Activated T-cell treated with anti-CD3 and anti-CD28 coated beads for 1 hour (primary cell): Measurements from ENCODE around the gene SCGB3A2.
"Not testable (repeated sequence)": the region's sequence is repeated elsewhere in the genome, so short reads cannot be mapped to it uniquely, and the experiment has no call there.

Source experiments
- DNase-seq: peaks from one replicate; pipeline ENCODE4 v3.0.0-alpha.2; 2020; ENCODE audit warnings: low read depth

Gene SCGB3A2

GRCh38 chr5:147863454-147864158 is 14.9 kb upstream of the SCGB3A2 start:
- DNase-seq = no peak

- no peak for DNase-seq
These were observed 9.4 kb upstream of the SCGB3A2 start for GRCh38 chr5:147869112-147869511.

DNA sequence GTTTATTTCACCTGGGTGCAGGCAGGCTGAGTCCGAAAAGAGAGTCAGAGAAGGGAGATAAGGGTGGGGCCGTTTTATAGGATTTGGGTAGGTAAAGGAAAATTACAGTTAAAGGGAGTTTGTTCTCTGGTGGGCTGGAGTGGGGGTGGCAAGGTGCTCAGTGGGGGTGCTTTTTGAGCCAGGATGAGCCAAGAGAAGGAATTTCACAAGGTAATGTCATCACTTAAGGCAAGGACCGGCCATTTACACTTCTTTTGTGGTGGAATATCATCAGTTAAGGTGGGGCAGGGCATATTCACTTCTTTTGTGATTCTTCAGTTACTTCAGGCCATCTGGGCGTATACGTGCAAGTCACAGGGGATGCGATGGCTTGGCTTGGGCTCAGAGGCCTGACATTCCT is 8.6 kb upstream of the SCGB3A2 start:
- not testable (repeated sequence) for DNase-seq

GRCh38 chr5:147871980-147872549 is 6.4 kb upstream of the SCGB3A2 start:
- not testable (repeated sequence) for DNase-seq

DNA sequence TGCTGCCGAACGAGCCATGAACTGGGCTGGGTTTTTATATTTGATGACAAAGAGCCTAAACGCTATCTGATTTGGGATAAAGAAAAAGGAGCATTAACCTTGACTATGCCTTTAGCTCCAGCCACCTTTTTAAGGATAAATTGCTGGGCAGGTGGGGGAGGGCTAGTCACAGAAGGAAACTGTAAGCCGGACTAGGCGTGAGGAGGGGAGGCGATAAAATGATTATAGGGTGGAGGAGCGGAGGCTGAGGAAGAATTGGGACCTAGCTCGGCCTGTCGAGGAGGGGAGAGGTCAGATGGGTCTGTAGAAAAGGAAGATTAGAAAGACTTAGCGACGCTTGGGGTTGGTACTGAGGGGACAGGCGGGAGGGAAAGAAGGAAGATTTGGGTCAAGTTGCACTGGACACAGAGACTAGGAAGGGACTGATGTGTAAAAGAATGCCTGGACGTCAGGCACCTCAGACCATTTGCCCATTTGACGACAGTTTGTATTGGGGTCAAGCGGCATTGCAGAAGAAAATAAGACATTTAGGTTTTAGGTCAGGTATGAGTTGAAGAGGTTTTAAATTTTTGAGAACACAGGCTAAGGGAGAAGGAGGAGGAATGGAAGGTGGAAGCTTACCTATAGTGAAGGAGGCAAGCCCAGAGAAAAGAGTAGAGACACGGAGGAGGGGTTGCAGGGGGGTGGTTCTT is 5.6 kb upstream of the SCGB3A2 start:
- not testable (repeated sequence) for DNase-seq

GRCh38 chr5:147874118-147874875 is 4.2 kb upstream of the SCGB3A2 start:
- not testable (repeated sequence) for DNase-seq

- DNase-seq = no peak
These were observed 3.6 kb upstream of the SCGB3A2 start for GRCh38 chr5:147874910-147875367.

GRCh38 chr5:147876141-147876540 is 2.4 kb upstream of the SCGB3A2 start:
- DNase-seq = no peak

- no peak for DNase-seq
These were observed 1.9 kb upstream of the SCGB3A2 start for GRCh38 chr5:147876626-147877025.

DNA sequence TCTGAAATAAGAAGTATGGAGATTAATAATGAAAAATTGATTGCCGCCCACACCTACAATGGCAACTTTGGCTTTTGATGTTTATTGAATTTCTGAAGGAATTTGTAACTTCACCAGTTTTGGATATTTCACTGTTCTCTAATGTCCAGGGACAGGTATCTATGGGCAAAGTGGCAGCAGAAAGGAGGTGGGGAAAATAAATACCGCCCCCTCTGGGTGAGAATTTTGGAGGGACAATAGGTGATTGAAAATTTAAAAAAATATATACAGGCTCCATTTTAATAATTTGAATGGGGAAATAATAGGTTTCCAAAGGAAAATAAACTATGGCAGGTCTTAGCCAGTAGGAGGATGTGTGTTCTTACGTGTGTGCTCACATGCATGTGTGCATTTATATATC is 1.3 kb downstream of the SCGB3A2 start:
- DNase-seq = no peak

GRCh38 chr5:147880487-147880886 is 2.0 kb downstream of the SCGB3A2 start:
- DNase-seq = no peak

GRCh38 chr5:147882586-147883313 is 4.2 kb downstream of the SCGB3A2 start:
- no peak for DNase-seq

DNA sequence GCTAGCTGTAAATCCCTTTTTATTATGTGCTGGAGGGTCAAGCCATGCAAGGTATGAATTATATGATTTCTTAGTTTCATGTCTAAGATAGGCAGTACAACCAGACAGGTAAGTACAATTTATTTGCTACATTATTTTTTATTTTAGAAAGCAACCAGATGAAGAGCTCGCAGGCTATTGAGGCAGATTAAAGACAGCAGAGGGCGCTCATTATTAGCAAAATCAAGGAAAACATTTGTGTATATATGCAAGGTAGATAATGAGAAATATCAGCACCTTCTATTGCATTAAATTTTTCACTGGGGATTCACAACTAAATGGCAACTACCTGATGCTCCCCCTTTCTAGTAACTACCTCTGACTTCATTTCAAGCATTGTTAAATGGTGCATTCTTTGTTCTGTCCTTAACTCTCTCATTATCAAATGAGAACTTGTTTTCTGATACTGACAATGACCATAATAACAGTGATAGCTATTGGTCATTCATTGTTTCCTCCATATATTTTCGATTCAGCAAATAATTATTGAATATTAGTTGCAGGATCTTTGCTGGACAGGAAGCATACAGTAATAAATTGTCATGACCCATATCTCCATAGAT is 8.6 kb downstream of the SCGB3A2 start:
- DNase-seq = no peak

GRCh38 chr5:147887930-147888329 is 9.4 kb downstream of the SCGB3A2 start:
- no peak for DNase-seq

DNA sequence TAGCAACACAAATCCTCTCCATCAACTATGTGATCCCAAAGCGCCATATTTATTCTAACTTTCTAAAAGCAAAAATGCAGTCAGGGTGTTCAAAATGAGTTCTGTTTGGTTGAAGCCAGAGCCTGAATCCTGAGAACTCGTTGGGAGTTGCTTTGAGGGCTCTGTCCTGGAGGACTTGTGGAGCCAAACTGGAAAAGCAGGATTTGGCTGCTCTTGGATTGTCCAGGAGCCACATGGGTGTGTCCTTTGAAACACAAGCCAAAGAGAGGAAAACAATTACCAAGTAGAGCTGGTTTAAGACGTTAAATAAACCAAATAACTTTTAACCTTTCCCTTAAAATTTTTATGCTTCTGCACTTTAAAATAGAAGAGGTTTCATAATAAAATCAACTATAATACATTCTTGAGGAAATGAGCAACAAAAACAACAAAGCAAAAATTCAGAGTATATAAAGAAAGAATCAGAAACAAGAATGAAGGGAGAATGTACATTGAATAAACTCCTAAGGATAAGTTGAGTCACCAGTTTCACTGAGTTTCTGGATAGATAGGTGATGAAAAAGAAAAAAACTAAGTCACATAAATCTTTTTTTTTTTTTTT is 14.3 kb downstream of the SCGB3A2 start:
- no peak for DNase-seq

GRCh38 chr5:147893820-147894219 is 15.3 kb downstream of the SCGB3A2 start:
- DNase-seq = no peak

DNA sequence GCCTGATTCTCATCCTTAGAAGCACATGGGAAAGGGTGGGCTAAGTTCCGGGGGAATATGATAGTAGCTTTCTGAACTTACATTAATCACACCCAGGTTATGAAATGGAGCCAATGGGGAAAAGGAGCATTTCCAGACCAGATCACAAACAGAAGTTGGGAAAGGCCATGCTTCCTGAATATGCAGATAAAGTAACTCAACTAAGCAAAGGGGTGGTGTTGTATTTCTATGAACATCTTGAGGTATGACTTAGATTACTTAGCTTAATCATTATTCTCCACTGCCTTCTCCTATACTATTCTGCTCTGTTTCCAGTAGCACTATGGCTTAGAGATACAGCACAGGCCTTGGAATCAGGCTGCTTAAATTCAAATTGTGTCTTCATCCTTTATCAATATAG is 17.4 kb downstream of the SCGB3A2 start:
- no peak for DNase-seq

DNA sequence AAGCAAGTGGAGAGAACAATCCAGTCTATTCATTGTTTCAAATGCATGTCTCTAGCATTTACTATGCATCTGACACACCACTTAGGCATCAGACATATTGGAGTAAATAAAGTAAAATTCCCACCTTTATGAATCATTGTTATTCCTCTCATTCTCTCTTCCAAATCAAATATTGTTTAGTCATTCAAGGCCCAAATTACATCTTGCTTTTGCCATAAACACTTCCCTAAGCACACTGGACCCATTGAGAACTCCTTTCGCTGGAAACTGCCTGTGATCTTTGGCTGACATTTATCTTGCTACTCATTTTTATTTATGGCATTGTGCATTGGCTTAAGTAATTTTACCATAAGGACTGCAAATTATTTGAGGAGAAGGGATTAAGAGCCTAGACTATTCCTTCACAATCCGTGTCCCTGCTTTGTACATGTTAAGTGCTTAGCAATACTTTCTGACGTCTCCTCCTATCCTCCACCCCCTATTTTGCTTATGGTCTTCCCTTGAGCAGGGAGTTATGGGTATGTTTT is 20.4 kb downstream of the SCGB3A2 start:
- DNase-seq = no peak

- DNase-seq = no peak
These were observed 23.1 kb downstream of the SCGB3A2 start for GRCh38 chr5:147901599-147902039.

GRCh38 chr5:147902609-147903115 is 24.2 kb downstream of the SCGB3A2 start:
- DNase-seq = no peak
